Stomach (tissue), 4 donors: ENCODE data around the gene ASAP2.

Experiments
- CTCF ChIP-seq, 7 experiments: fragments of 450-650 bp in 4 of 7; fragments of 200-600 bp in 3 of 7; sonication (generic) in 3 of 7; IDR thresholded peaks; one replicate each; pipeline ENCODE4 v1.5.1; 2016 to 2019; ENCODE audit warnings: antibody characterized with exemption in 7 of 7, control low read depth in 2 of 7, mild to moderate bottlenecking in 1 of 7
- EP300 ChIP-seq: sonication (generic); formaldehyde crosslinking; IDR thresholded peaks from one replicate; pipeline ENCODE4 v1.6.1; 2017; ENCODE audit warnings: antibody characterized with exemption
- POLR2A ChIP-seq, 4 donors: fragments of 450-650 bp; IDR thresholded peaks; one replicate each; pipeline ENCODE4 v1.6.1; 2016; ENCODE audit warnings: antibody characterized with exemption in 4 of 4, control low read depth in 2 of 4, mild to moderate bottlenecking in 1 of 4, moderate library complexity in 1 of 4
- POLR2AphosphoS5 ChIP-seq, 3 donors: sonication (generic); formaldehyde crosslinking; IDR thresholded peaks; one replicate each; pipeline ENCODE4 v1.6.1; 2016; ENCODE audit warnings: antibody characterized with exemption in 3 of 3

DNA sequence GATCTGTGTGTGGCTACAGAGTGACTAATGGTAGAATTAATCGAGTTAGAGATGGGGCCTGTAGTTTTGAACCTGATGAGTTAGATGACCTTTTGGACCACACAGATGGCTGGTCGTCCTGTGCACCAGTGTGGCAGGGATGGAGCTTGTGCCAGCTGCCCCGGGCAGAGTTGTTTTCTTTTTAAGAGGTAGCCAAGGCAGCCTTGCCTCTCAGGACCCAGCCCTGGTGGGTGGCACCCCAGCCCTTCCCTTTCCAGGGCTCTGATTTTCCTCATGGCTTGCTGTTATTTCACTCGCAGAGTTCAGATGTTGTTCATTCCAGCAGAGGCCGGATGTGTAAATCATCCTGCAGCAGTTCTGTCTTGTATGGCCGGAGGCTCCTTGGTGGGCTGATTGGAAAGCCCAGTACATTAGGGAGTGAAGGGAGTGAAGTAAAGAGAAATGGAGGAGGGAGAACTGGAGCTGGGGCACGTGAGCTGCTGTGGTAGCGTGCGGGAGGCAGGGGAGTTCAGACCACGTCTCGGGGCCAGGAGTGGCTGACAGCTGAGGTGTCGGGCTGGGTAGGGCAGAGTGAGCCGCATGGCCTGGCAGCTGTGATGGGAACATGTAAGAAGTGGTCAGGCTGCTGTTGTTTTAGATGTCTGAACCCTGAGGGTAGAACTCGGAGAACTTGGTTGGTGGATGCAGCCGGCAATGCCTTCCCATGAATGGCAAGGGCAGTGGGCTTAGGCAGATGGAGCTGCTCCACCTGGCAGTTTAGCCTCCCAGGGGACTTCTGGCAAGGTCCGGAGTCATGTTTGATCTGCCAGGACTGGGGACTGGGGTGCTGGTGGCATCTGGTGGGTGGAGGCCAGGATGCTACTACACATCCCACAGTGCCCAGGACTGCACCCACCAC lies 28.8 kb downstream of the ASAP2 start:
- TF ChIP-seq POLR2AphosphoS5 (IDR thresholded peaks at IDR 0.05), result no peak
- no peak for TF ChIP-seq CTCF (IDR thresholded peaks at IDR 0.05)
- TF ChIP-seq EP300, result no peak
- no peak for TF ChIP-seq POLR2A (IDR thresholded peaks at IDR 0.05)
